ENCODE measurements around the gene ZNF581. TPM values are rescaled to one million over a fixed set of nuclear protein-coding genes. Genes with fewer than 3 reads are reported as not detected.

Gene ZNF581
- polyA plus RNA-seq, 1 donor from 2014 or later, result 15.3 TPM

- no peak for TF ChIP-seq EZH2 (IDR thresholded peaks at IDR 0.05; ENCODE audit: borderline replicate concordance, insufficient read depth, low read length, poor library complexity, severe bottlenecking)
- Histone ChIP-seq H4K20me1 (ENCODE audit: insufficient read depth) (peaks cover 42% of the 10 kb centered on the region), H3K9ac (ENCODE audit: low read length) (no peak overlapping the region), H3F3A (ENCODE audit: insufficient read depth, low read length, poor library complexity, severe bottlenecking) (no peaks in the 10 kb centered on the region), H3K9me2 (ENCODE audit: insufficient read depth, low read length) (no peaks in the 10 kb centered on the region), H3K27ac (ENCODE audit: low read length) (no peak overlapping the region), H3K4me3 (ENCODE audit: low read length) (no peak overlapping the region), H3K4me2 (ENCODE audit: low read length) (no peak overlapping the region), H2AFZ (ENCODE audit: low read depth, low read length) (no peak overlapping the region), H3K79me2 (replicated peaks; ENCODE audit: insufficient read depth, low read length) (peaks cover 43% of the 10 kb centered on the region), H3K27me3 (ENCODE audit: insufficient read depth, low read depth, low read length) (no peaks in the 10 kb centered on the region), H3K9me3 (ENCODE audit: low read length) (no peaks in the 10 kb centered on the region), H3K36me3 (ENCODE audit: insufficient read depth, low read length) (no peaks in the 10 kb centered on the region)
Measured at GRCh38 chr19:55660404-55660803, 17.0 kb downstream of the ZNF581 start.

- Histone ChIP-seq H4K20me1 (ENCODE audit: insufficient read depth) (peaks cover 37% of the 10 kb centered on the region), H3K36me3 (ENCODE audit: insufficient read depth, low read length) (no peaks in the 10 kb centered on the region), H3K9ac (ENCODE audit: low read length) (no peak overlapping the region), H2AFZ (ENCODE audit: low read depth, low read length) (no peak overlapping the region), H3K9me3 (ENCODE audit: low read length) (no peaks in the 10 kb centered on the region), H3K27me3 (ENCODE audit: insufficient read depth, low read depth, low read length) (no peaks in the 10 kb centered on the region), H3K4me3 (ENCODE audit: low read length) (no peak overlapping the region), H3K9me2 (ENCODE audit: insufficient read depth, low read length) (no peaks in the 10 kb centered on the region), H3F3A (ENCODE audit: insufficient read depth, low read length, poor library complexity, severe bottlenecking) (no peaks in the 10 kb centered on the region), H3K79me2 (replicated peaks; ENCODE audit: insufficient read depth, low read length) (peaks cover 37% of the 10 kb centered on the region), H3K4me2 (ENCODE audit: low read length) (no peak overlapping the region), H3K27ac (ENCODE audit: low read length) (no peak overlapping the region)
- TF ChIP-seq REST (IDR thresholded peaks at IDR 0.05; ENCODE audit: borderline replicate concordance) (no peak), EZH2 (IDR thresholded peaks at IDR 0.05; ENCODE audit: borderline replicate concordance, insufficient read depth, low read length, poor library complexity, severe bottlenecking) (no peak), EP300 (conservative IDR thresholded peaks at IDR 0.05; ENCODE audit: poor library complexity, severe bottlenecking) (no peak), POLR2AphosphoS5 (IDR thresholded peaks at IDR 0.05) (no peak), RAD21 (conservative IDR thresholded peaks at IDR 0.05) (no peak), CTCF (IDR thresholded peaks at IDR 0.05; ENCODE audit: poor library complexity, severe bottlenecking) (no peak), TAF1 (IDR thresholded peaks at IDR 0.05; ENCODE audit: low read depth) (no peak), SMC3 (conservative IDR thresholded peaks at IDR 0.05; ENCODE audit: poor library complexity) (no peak), MXI1 (conservative IDR thresholded peaks at IDR 0.05; ENCODE audit: poor library complexity, severe bottlenecking) (no peak)
Measured at GRCh38 chr19:55660991-55661390, 17.5 kb downstream of the ZNF581 start.

- H3K9ac ChIP-seq (ENCODE audit: low read length), result no peak overlapping the region
- no peaks in the 10 kb centered on the region for H3F3A ChIP-seq (ENCODE audit: insufficient read depth, low read length, poor library complexity, severe bottlenecking)
- H2AFZ ChIP-seq (ENCODE audit: low read depth, low read length), result no peak overlapping the region
- no peaks in the 10 kb centered on the region for H3K9me2 ChIP-seq (ENCODE audit: insufficient read depth, low read length)
- no peak overlapping the region for H3K27ac ChIP-seq (ENCODE audit: low read length)
- H3K4me2 ChIP-seq (ENCODE audit: low read length), result no peak overlapping the region
- H3K9me3 ChIP-seq (ENCODE audit: low read length), result no peaks in the 10 kb centered on the region
- no peaks in the 10 kb centered on the region for H3K27me3 ChIP-seq (ENCODE audit: insufficient read depth, low read depth, low read length)
- TF ChIP-seq MXI1 (conservative IDR thresholded peaks at IDR 0.05; ENCODE audit: poor library complexity, severe bottlenecking) (no peak), CTCF (IDR thresholded peaks at IDR 0.05; ENCODE audit: poor library complexity, severe bottlenecking) (no peak), EP300 (conservative IDR thresholded peaks at IDR 0.05; ENCODE audit: poor library complexity, severe bottlenecking) (no peak)
- H3K79me2 ChIP-seq (replicated peaks; ENCODE audit: insufficient read depth, low read length), result peaks cover 36% of the 10 kb centered on the region
- no peaks in the 10 kb centered on the region for H3K36me3 ChIP-seq (ENCODE audit: insufficient read depth, low read length)
- H4K20me1 ChIP-seq (ENCODE audit: insufficient read depth), result peaks cover 35% of the 10 kb centered on the region
- H3K4me3 ChIP-seq (ENCODE audit: low read length), result no peak overlapping the region
Measured at GRCh38 chr19:55661826-55662225, 18.4 kb downstream of the ZNF581 start.
